Kidney (tissue), 14 donors: Measurements from ENCODE around the gene PGBD5. TPM values are rescaled to one million over a fixed set of nuclear protein-coding genes. Genes with fewer than 3 reads are reported as not detected.

Experiments used
- DNase-seq, 5 donors: peaks; one replicate each; pipeline ENCODE4 v3.0.0-alpha.2; 2013 to 2020
- FAIRE-seq: peaks from 2 replicates; lab custom pipeline; 2012; peaks lifted over from hg19 to GRCh38; lab: Jason Lieb, UNC
- H3K27ac ChIP-seq, 2 donors: one replicate each; pipeline ENCODE4 v1.7.0; 2013; ENCODE audit warnings: low read depth in 2 of 2, low read length in 2 of 2, inconsistent platforms in 1 of 2
- H3K27me3 ChIP-seq: one replicate; pipeline ENCODE4 v1.7.1; 2013; ENCODE audit warnings: low read length, inconsistent platforms; ENCODE audit not compliant: control insufficient read depth, insufficient read depth
- H3K36me3 ChIP-seq, 3 donors: one replicate each; pipeline versions ENCODE4 v1.7.0 to v1.7.1; 2013; ENCODE audit warnings: low read length in 3 of 3, control low read depth in 1 of 3, inconsistent platforms in 1 of 3; ENCODE audit not compliant: insufficient read depth in 3 of 3, control insufficient read depth in 2 of 3
- H3K4me1 ChIP-seq, 3 donors: one replicate each; pipeline versions ENCODE4 v1.7.0 to v1.7.1; 2013; ENCODE audit warnings: low read length in 3 of 3, inconsistent platforms in 1 of 3, low read depth in 1 of 3; ENCODE audit not compliant: control insufficient read depth in 2 of 3, insufficient read depth in 2 of 3
- H3K4me3 ChIP-seq, 3 donors: one replicate each; pipeline versions ENCODE4 v1.7.0 to v1.8.1; 2013; ENCODE audit warnings: low read length in 3 of 3, control low read depth in 1 of 3, inconsistent platforms in 1 of 3
- H3K9ac ChIP-seq, 3 donors: one replicate each; pipeline versions ENCODE4 v1.7.0 to v1.7.1; 2013; ENCODE audit warnings: low read length in 3 of 3, control low read depth in 1 of 3, inconsistent platforms in 1 of 3
- H3K9me3 ChIP-seq, 3 donors: one replicate each; pipeline versions ENCODE4 v1.7.0 to v1.7.1; 2013; ENCODE audit warnings: low read length in 3 of 3, control low read depth in 1 of 3, inconsistent platforms in 1 of 3; ENCODE audit not compliant: control insufficient read depth in 2 of 3, insufficient read depth in 1 of 3
- intact Hi-C: fragments of 100-400 bp; cut with DNase I; formaldehyde crosslinking; loops from one replicate; pipeline ENCODE4 v1.11.1; 2022
- polyA plus RNA-seq: library from polyadenylated mRNA; stranded (reverse); fragments of 350-450 nt; fragmentation: Illumina TruSeq; extraction: RNeasy Lipid Tissue Mini Kit (QIAGEN cat#74804); gene quantifications from one replicate; pipeline ENCODE4 v1.2.3, GENCODE V29; 2014; ENCODE audit warnings: low read depth, low replicate concordance; ENCODE audit not compliant: insufficient read depth
- total RNA-seq: library from RNA; stranded (reverse); fragmentation: NEBNext Ultra II Directional; extraction: Animal tissue kit (Norgen Biotek cat#: 25700); gene quantifications from one replicate; pipeline ENCODE4 v1.2.1, GENCODE V29; 2021
- TF ChIP-seq, protein P1 (sequence below): IDR thresholded peaks from 3 replicates; pipeline ENCODE4 v1.5.1; 2012; ENCODE audit warnings: mild to moderate bottlenecking, moderate library complexity, borderline replicate concordance; ENCODE audit not compliant: insufficient read depth; ENCODE audit errors: extremely low read depth
- donor health status: control.
- donor health status: control.
- donor health status: control.
- donor health status: control.
- donor health status: control.
- donor health status: DM: yes; HTN: yes; CAD: no.
- donor health status: Normal renal cell carcinoma (clear cell type).

PGBD5 gene
- total and polyA plus RNA-seq, 2 donors from 2014 or later: 2.0 to 3.7 TPM

DNA sequence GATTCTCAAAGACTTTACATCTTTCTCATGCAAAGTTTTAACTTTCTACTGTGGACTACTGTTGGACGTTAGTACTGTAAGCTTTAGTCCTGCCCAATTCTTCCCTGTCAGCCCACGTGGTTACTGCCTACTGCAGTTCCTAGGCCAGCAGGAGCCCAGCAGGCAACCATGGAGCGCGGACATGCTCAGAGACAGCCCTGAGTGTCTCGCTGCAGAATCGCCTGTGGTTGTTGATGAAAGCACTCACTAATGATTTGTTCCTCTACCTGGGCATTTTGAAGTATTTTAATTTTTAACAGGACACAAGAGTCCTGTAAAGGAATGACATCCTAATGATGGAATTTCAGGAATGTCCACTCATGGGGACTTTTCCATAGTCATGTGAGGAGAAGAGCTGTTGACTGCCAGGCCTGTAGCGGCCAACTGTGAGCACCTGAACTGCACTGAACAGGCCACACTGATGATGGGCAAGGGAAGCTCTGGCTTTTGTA lies 44.1 kb downstream of the PGBD5 start:
- DNase-seq: peak in 4 of 5 donors; percentile 49 to 81 (median 75)

DNA sequence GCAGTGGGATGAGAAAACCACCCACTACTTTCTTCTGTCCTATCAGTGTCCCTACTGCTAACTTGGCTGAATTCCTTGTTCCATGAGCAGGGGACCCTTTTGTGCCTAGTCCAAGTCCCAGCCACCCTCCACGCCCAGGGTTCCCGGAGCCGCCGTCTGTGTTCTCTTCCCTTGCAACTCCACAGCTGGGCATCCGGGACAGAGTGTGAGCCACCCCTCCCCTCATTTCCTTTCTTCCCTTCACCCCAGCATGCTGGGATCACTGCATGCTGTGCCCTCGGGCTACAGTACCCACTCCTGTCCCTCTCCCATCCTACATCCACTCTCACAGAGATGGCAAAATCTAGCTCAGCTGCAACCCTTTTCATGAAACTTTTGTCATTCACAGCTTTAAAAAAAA lies 44.5 kb downstream of the PGBD5 start:
- no peak overlapping the region for H3K27ac ChIP-seq
- no peak overlapping the region for H3K4me3 ChIP-seq
- H3K4me1 ChIP-seq: peaks cover 0 to 7% (median 6%) of the 10 kb centered on the region in 3 donors
- H3K9me3 ChIP-seq: peaks cover 2 to 5% (median 4%) of the 10 kb centered on the region in 3 donors
- intact Hi-C loops: no loop called here
- H3K9ac ChIP-seq: no peak overlapping the region
- H3K27me3 ChIP-seq: no peaks in the 10 kb centered on the region
- no peak for DNase-seq
- TF ChIP-seq, protein P1, sequence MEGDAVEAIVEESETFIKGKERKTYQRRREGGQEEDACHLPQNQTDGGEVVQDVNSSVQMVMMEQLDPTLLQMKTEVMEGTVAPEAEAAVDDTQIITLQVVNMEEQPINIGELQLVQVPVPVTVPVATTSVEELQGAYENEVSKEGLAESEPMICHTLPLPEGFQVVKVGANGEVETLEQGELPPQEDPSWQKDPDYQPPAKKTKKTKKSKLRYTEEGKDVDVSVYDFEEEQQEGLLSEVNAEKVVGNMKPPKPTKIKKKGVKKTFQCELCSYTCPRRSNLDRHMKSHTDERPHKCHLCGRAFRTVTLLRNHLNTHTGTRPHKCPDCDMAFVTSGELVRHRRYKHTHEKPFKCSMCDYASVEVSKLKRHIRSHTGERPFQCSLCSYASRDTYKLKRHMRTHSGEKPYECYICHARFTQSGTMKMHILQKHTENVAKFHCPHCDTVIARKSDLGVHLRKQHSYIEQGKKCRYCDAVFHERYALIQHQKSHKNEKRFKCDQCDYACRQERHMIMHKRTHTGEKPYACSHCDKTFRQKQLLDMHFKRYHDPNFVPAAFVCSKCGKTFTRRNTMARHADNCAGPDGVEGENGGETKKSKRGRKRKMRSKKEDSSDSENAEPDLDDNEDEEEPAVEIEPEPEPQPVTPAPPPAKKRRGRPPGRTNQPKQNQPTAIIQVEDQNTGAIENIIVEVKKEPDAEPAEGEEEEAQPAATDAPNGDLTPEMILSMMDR: no peak
- no peak for FAIRE-seq
- no peaks in the 10 kb centered on the region for H3K36me3 ChIP-seq

More for the DNA sequence above, 44.1 kb downstream of the PGBD5 start:
- FAIRE-seq: no peak
- Histone ChIP-seq H3K9ac (no peak overlapping the region), H3K4me1 (peaks cover 0 to 7% (median 6%) of the 10 kb centered on the region in 3 donors), H3K27ac (peak overlapping the region; percentile 40 to 57), H3K4me3 (no peak overlapping the region), H3K9me3 (peaks cover 2 to 5% (median 4%) of the 10 kb centered on the region in 3 donors), H3K36me3 (no peaks in the 10 kb centered on the region), H3K27me3 (no peaks in the 10 kb centered on the region)
- intact Hi-C loops: no loop called here
- TF ChIP-seq, protein P1: no peak

DNA sequence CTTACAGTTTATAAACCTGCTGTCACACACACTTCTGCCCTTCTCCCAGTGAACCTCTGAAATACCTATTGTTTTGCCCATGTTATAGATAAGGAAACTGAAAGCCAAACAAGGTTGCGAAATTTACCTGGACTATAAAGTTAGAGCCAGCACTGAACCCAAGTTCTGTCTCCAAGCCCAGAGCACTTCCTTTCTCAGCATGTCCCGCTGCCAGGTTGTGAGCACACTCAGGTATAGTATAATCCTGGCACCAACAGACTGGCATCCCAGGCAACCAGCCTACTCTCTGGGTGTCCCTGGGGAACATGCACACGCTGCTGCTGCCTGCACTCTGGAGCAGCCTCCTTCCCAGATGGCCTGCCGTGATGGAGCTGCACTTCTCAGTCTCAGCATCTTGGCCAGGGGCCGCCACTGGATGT lies 45.1 kb downstream of the PGBD5 start:
- H3K27me3 ChIP-seq: no peaks in the 10 kb centered on the region
- H3K9me3 ChIP-seq: peaks cover 2 to 5% (median 4%) of the 10 kb centered on the region in 3 donors
- no peaks in the 10 kb centered on the region for H3K36me3 ChIP-seq
- H3K4me1 ChIP-seq: peaks cover 0 to 7% (median 6%) of the 10 kb centered on the region in 3 donors
- FAIRE-seq: no peak
- intact Hi-C loops: no loop called here
- no peak overlapping the region for H3K27ac ChIP-seq
- no peak overlapping the region for H3K9ac ChIP-seq
- no peak for DNase-seq
- H3K4me3 ChIP-seq: no peak overlapping the region
- TF ChIP-seq, protein P1: no peak
